Hepatocyte (in vitro differentiated cells): ENCODE results near the gene PI4KB. TPM values are rescaled to one million over a fixed set of nuclear protein-coding genes. Genes with fewer than 3 reads are reported as not detected.
A peak's percentile ranks its signal among the peaks of the same experiment; 100 is the strongest.

Experiments
- DNase-seq: peaks from one replicate; pipeline ENCODE4 v3.0.0-alpha.2; 2016; ENCODE audit warnings: low spot score
- H2AFZ ChIP-seq: fragments of 200-600 bp; sonication (generic); 2 replicates; pipeline ENCODE4 v1.6.0; 2016; ENCODE audit warnings: antibody characterized with exemption, mild to moderate bottlenecking
- H3K27ac ChIP-seq: fragments of 200-600 bp; sonication (generic); 2 replicates; pipeline ENCODE4 v1.5.1; 2016; ENCODE audit warnings: mild to moderate bottlenecking
- H3K27me3 ChIP-seq: fragments of 200-600 bp; sonication (generic); 2 replicates; pipeline ENCODE4 v1.6.1; 2016
- H3K36me3 ChIP-seq: fragments of 200-600 bp; sonication (generic); replicated peaks from 2 replicates; pipeline ENCODE4 v1.5.1; 2016; ENCODE audit warnings: low read depth; ENCODE audit not compliant: insufficient read depth
- H3K4me1 ChIP-seq: fragments of 200-600 bp; sonication (generic); 2 replicates; pipeline ENCODE4 v1.5.1; 2016; ENCODE audit warnings: mild to moderate bottlenecking, moderate library complexity; ENCODE audit not compliant: insufficient read depth
- H3K4me2 ChIP-seq: fragments of 200-600 bp; sonication (generic); 2 replicates; pipeline ENCODE4 v1.6.0; 2016
- H3K4me3 ChIP-seq: fragments of 200-600 bp; sonication (generic); 2 replicates; pipeline ENCODE4 v1.5.1; 2016; ENCODE audit warnings: mild to moderate bottlenecking
- H3K79me2 ChIP-seq: fragments of 200-600 bp; sonication (generic); 2 replicates; pipeline ENCODE4 v1.6.0; 2017; ENCODE audit warnings: mild to moderate bottlenecking
- H3K9me2 ChIP-seq: fragments of 200-600 bp; sonication (generic); replicated peaks from 2 replicates; pipeline ENCODE4 v1.6.0; 2017; ENCODE audit warnings: mild to moderate bottlenecking; ENCODE audit not compliant: insufficient read depth
- H3K9me3 ChIP-seq: fragments of 200-600 bp; sonication (generic); 2 replicates; pipeline ENCODE4 v1.5.1; 2016; ENCODE audit warnings: low read depth, mild to moderate bottlenecking
- H4K20me1 ChIP-seq: fragments of 200-600 bp; sonication (generic); 2 replicates; pipeline ENCODE4 v1.6.0; 2016; ENCODE audit warnings: mild to moderate bottlenecking; ENCODE audit not compliant: insufficient read depth, poor library complexity, severe bottlenecking
- CTCF ChIP-seq: fragments of 200-600 bp; sonication (generic); IDR thresholded peaks from 2 replicates; pipeline ENCODE4 v1.5.1; 2016; ENCODE audit warnings: antibody characterized with exemption, mild to moderate bottlenecking; ENCODE audit not compliant: poor library complexity
- EZH2 ChIP-seq: fragments of 200-600 bp; sonication (generic); IDR thresholded peaks from 2 replicates; pipeline ENCODE4 v1.6.1; 2016; ENCODE audit warnings: antibody characterized with exemption, mild to moderate bottlenecking, borderline replicate concordance
- EZH2phosphoT487 ChIP-seq: fragments of 200-600 bp; sonication (generic); IDR thresholded peaks from one replicate; pipeline ENCODE4 v1.6.1; 2018; ENCODE audit warnings: antibody characterized with exemption, mild to moderate bottlenecking, low read depth, moderate library complexity; ENCODE audit not compliant: unreplicated experiment, severe bottlenecking
- WGBS: methylation state at CpG from one replicate; pipeline ENCODE4 v1.1.6; 2016; ENCODE audit warnings: low lambda C conversion rate; ENCODE audit errors: missing lambda C conversion rate; 5-methylcytosine and 5-hydroxymethylcytosine counted together
- polyA plus RNA-seq: library from polyadenylated mRNA; unstranded; fragments of >200 nt; fragmentation: Nextera tagmentation; extraction: Ambion mirVana; gene quantifications from 2 replicates; pipeline ENCODE4 v1.2.1, GENCODE V29; 2016
- total RNA-seq: library from RNA; depleted of rRNA; stranded (reverse); fragments of >200 nt; gene quantifications from 2 replicates; pipeline ENCODE4 v1.2.3, GENCODE V29; 2014

The PI4KB gene
- total and polyA plus RNA-seq, 2 experiments from 2014 or later, result 49.9 to 55.1 TPM

- WGBS, result 96% methylated on average over 5 of the region's 5 CpGs
Measured at GRCh38 chr1:151334822-151335221, 7.6 kb upstream of the PI4KB start.

GRCh38 chr1:151327903-151328674 is 873 bp upstream of the PI4KB start:
- WGBS, result 22% methylated on average over 34 of the region's 34 CpGs
- Histone ChIP-seq H3K9me2 (no peaks in the 10 kb centered on the region), H4K20me1 (no peaks in the 10 kb centered on the region), H3K4me1 (peaks cover 18% of the 10 kb centered on the region), H2AFZ (peak overlapping the region; percentile 86), H3K27me3 (no peaks in the 10 kb centered on the region), H3K27ac (peak overlapping the region; percentile 96), H3K9me3 (no peaks in the 10 kb centered on the region), H3K4me2 (peak overlapping the region; percentile 79), H3K4me3 (peak overlapping the region; percentile 20), H3K36me3 (no peaks in the 10 kb centered on the region), H3K79me2 (peaks cover 40% of the 10 kb centered on the region)
- TF ChIP-seq CTCF, result no peak
- TF ChIP-seq EZH2, result no peak
- no peak for TF ChIP-seq EZH2phosphoT487
- no peak for DNase-seq

More at GRCh38 chr1:151334822-151335221, 7.6 kb upstream of the PI4KB start:
- Histone ChIP-seq H3K9me2 (no peaks in the 10 kb centered on the region), H3K4me2 (no peak overlapping the region), H2AFZ (no peak overlapping the region), H3K36me3 (no peaks in the 10 kb centered on the region), H3K4me3 (no peak overlapping the region), H3K27me3 (no peaks in the 10 kb centered on the region), H3K79me2 (no peaks in the 10 kb centered on the region), H4K20me1 (no peaks in the 10 kb centered on the region), H3K27ac (no peak overlapping the region), H3K4me1 (no peaks in the 10 kb centered on the region), H3K9me3 (no peaks in the 10 kb centered on the region)
- TF ChIP-seq EZH2 (no peak), CTCF (no peak), EZH2phosphoT487 (no peak)
- DNase-seq, result no peak

- Histone ChIP-seq H3K9me2 (no peaks in the 10 kb centered on the region), H3K4me1 (peaks cover 18% of the 10 kb centered on the region), H3K9me3 (no peaks in the 10 kb centered on the region), H3K4me2 (peak overlapping the region; percentile 79), H3K27me3 (no peaks in the 10 kb centered on the region), H3K4me3 (peak overlapping the region; percentile 65), H3K27ac (peak overlapping the region; percentile 96), H2AFZ (peak overlapping the region; percentile 43), H3K79me2 (peaks cover 54% of the 10 kb centered on the region), H3K36me3 (no peaks in the 10 kb centered on the region), H4K20me1 (no peaks in the 10 kb centered on the region)
- no peak for TF ChIP-seq EZH2
- TF ChIP-seq EZH2phosphoT487, result no peak
- no peak for TF ChIP-seq CTCF
- peak; percentile 60 for DNase-seq
- 5% methylated on average over 12 of the region's 12 CpGs for WGBS
Measured at GRCh38 chr1:151326619-151327222, 495 bp downstream of the PI4KB start.
